HG03025 (cell line): Measurements from ENCODE around the gene IMPACT.

Source experiments
- ATAC-seq: cut with Tn5 transposase; IDR thresholded peaks from one replicate; pipeline ENCODE4 v1.9.1; 2021; ENCODE audit warnings: mild to moderate bottlenecking, moderate library complexity; ENCODE audit not compliant: unreplicated experiment, low FRiP score

Gene IMPACT

DNA sequence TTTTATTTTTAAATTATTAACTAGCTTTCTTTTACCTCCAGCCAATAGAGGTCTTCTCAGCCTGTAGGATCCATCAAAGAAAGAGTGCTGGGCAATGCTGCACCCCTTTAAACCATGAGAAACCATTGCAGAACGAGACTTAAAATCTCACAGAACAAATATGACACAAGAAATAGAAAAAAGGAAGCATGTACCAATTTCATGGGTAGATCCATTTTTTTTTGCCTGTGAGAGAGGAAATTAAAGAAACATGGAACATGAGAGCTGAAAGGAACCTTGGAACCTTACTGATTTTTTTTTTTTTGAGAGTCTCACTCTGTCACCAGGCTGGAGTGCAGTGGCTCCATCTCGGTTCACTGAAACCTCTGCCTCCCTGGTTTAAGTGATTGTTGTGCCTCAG, 47.9 kb downstream of the IMPACT start:
- ATAC-seq: no peak

DNA sequence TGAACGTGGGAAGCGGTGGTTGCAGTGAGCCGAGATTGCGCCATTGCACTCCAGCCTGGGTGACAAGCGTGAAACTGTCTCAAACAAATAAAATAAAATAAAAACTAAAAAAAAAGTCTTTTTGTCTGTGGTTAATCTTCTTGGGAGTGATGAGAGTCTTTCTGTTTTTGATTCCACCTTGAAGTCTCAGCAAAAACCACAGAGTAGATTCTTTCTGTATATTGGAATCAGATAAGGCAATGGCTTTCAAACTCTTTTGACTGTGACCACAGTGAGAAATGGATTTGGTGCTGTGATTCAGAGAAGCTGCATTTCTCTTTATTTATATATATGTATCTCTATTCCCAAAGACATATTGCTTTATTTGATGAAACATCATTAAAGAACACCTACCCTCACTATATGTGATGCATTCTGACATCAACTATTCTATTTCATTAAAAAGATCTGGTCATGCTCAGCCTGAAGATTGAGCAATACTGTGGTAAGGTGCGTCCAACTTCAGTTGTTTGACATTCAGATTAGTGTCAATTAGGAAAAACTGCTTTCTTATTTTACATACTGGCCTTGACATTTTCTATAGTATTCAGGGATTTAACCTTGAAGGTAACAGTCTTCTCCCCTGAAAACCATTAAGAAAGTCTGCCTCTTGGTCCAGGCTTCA, 49.6 kb downstream of the IMPACT start:
- ATAC-seq: no peak

DNA sequence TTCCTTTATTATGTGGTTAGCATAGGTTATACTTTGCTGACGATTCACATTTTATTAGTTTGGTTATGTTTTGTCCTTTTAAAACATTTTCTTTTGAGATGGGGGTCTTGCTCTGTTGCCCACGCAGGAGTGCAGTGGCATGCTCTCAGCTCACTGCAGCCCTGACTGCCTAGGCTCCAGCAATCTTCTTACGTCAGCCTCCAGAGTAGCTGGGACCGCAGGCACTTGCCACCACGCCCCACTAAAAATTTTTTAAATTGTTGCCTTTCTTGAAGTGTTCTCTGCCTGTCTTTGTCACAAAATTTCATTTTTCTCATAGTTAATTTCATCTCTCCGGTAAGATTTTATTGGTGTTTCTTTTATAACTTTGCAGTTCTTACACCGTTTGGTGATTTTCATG, 52.9 kb downstream of the IMPACT start:
- ATAC-seq: no peak

DNA sequence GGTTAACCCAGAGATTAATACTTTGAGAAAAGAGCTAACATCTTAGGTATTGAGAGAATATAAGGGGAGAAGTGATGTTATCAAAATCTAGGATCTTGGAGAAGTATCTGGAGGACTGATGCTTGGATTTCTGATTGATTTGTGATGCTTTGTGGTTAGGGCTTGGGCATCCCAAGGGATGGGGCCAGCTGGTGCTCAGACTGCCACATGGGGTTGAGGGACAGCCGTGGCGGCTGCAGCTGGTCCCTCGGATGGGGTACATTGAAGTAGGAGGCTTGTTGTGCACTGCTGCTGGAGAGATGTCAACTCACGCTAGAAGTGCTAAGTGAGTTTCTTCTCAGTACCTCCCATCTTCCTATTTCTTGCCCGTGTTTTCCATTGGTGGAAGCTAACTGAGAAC, 56.4 kb downstream of the IMPACT start:
- no peak for ATAC-seq

DNA sequence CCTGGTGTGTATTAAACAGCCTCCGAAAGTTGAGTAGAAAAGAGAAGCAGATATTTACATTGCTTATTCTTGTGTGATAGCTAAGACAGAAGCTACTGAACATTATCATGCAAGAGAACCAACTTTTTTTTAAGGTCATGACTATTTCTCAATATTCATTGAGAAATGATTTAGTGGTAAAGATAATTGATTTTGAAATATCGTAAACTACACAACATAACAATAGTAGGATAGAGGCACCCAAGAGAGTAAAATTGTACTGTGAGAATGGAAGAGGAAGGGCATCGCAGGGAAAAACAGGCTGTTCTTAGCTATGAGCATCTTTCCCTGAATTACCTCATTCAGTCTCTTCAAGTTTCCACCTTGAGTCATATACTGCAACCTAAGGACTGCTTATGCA, 59.2 kb downstream of the IMPACT start:
- no peak for ATAC-seq

- no peak for ATAC-seq
Observed at GRCh38 chr18:24486684-24487083, 60.2 kb downstream of the IMPACT start.

GRCh38 chr18:24488824-24489493, 62.5 kb downstream of the IMPACT start:
- no peak for ATAC-seq

GRCh38 chr18:24490539-24490938, 64.1 kb downstream of the IMPACT start:
- ATAC-seq: no peak

- no peak for ATAC-seq
Observed at GRCh38 chr18:24491927-24492834, 65.7 kb downstream of the IMPACT start.

DNA sequence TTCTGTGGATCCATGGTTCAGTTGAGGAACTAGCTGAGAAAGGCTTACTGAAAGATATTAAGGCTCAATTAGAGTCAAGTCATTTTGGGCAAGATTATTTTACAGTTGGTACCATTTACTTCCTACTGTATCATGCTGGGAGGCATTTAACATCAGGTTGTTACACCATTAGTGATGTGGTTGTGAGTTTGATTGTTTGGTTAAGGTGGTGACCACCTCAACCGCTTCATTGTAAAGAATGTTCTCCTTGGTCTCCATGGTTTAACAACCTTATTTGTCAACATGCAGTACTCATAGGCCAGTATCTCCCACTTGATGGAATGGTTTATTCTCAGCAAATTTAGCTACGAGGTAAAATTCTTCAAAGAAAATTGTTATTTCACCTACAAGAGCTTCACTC, 68.1 kb downstream of the IMPACT start:
- no peak for ATAC-seq

GRCh38 chr18:24497031-24497754, 70.7 kb downstream of the IMPACT start:
- ATAC-seq: no peak

DNA sequence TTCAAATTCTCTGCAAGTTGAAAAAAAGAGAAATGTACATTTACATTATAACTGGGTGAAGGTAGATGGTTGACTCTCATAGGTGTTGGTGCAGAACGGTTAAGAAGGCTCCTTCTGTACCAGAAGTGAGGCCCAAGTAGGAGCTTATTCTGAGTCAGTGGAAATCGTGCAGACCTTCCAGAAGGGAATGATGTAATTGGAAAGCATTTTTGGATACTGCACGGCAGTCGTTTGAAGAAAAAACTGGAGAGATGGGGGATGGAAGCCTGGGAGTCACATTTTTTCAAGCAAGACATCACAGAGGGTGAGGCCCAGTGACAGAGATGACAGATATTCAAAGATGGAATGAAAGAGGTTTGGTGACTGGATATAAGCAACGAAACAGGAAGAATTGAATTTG, 73.3 kb downstream of the IMPACT start:
- ATAC-seq: no peak

DNA sequence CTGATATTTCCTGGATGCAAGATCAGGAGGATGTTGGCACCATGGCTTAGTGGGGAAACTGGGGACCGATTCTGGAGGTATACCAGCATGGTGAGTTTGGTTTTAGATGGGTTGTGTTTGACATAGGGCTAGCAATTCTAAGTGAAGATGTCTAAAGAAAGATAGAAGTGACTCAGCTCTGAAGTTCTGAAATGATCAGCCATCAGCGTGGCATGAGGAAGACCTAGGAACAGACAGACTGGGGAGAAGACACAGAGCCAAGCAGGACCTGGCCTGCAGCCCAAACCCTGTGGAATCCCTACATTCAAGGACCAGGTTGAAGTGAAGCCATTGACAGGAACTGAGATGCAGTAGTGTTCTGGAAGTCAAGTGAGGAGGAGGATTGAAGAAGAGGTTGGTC, 73.7 kb downstream of the IMPACT start:
- ATAC-seq: no peak

- no peak for ATAC-seq
Observed at GRCh38 chr18:24500766-24501165, 74.3 kb downstream of the IMPACT start.

DNA sequence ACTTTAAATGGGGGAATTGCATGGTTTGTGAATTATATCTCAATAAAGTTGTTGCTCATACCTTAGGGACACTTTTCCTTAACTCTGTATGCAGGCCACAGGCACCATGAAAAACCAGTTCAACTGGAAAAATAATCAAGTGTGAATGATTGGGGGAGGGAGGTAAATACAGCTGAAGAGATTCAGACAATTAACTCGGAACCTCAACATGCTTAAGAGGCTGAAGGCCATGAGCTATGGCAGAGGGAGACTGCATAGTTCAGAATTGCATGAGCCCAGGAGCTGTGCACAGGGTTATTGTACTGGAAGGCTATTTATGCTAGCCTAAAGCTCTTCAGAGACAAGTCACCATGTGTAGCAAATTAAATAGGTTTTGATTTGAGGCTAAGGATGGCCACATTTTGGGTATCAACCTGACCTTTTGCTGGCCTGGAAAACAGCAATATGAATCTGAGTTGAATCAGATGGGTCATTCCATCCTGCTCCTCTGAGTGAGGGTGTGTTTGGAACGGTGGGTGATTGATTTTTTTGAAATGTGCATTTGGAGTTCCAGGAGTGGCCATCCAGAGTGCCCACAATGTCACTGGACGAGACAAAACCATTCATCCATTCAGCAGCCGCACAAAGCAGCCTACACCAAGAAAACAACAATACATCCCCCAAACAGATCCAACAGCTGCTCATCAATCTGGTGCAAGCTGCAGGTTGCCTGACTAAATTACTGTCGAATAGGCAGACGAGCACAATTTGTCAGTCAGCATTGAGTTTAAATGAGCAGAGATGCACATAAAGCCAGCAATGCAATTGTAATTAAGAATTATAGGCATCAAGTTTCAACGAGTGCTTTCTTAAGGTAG, 76.4 kb downstream of the IMPACT start:
- ATAC-seq: no peak
